AG04450 (cell line): ENCODE data around the gene CCL21. TPM values are rescaled to one million over a fixed set of nuclear protein-coding genes. Genes with fewer than 3 reads are reported as not detected.

Experiments used
- CTCF ChIA-PET: fragments of 300-600, 350-600 bp; formaldehyde crosslinking; extraction: SDS; loops from one replicate; lab custom pipeline; 2022; ENCODE audit warnings: antibody characterized with exemption, inconsistent platforms; lab: Charles Lee
- POLR2A ChIA-PET: fragments of 350-600 bp; formaldehyde crosslinking; extraction: SDS; loops from one replicate; lab custom pipeline; 2021; ENCODE audit warnings: antibody characterized with exemption, inconsistent platforms; lab: Yijun Ruan, JAX
- DNase-seq: peaks from one replicate; pipeline ENCODE4 v3.0.0-alpha.2; 2011; ENCODE audit warnings: low read depth, low spot score
- H3K27ac ChIP-seq: one replicate; pipeline ENCODE4 v1.5.1; 2012; ENCODE audit warnings: low read depth, low read length, control low read depth
- H3K27me3 ChIP-seq: one replicate; pipeline ENCODE4 v1.6.0; 2012; ENCODE audit warnings: low read length; ENCODE audit not compliant: control insufficient read depth, insufficient read depth
- H3K4me3 ChIP-seq: 2 replicates; pipeline ENCODE4 v1.5.1; 2011; ENCODE audit warnings: mild to moderate bottlenecking, low read depth, low read length, control low read depth
- H3K9me3 ChIP-seq: 2 replicates; pipeline ENCODE4 v1.5.1; 2012; ENCODE audit warnings: low read length; ENCODE audit not compliant: control insufficient read depth, insufficient read depth
- polyA plus RNA-seq: library from polyadenylated mRNA; depleted of rRNA; stranded (reverse); fragments of >200 nt; gene quantifications from 2 replicates; pipeline ENCODE4 v1.2.3, GENCODE V29; 2011; rRNA removed
- small RNA-seq: library from RNA; depleted of rRNA; stranded (forward); fragments of <200 nt; gene quantifications from one replicate; pipeline ENCODE3, GENCODE V24; 2012; ENCODE audit warnings: low read depth; ENCODE audit not compliant: insufficient read length
- TF ChIP-seq, protein P1 (sequence below): IDR thresholded peaks from 2 replicates; pipeline ENCODE4 v1.5.1; 2011; ENCODE audit warnings: low read depth, low read length, control low read depth, inconsistent platforms

CCL21 gene
- polyA plus RNA-seq, 1 experiment = not detected

- ChIA-PET POLR2A (interaction anchor here (1.1 kb wide), 1 partner anchor 11 kb away, joined by 3 read pairs; no protein-coding TSS in a partner anchor), CTCF (interaction anchor here (1.4 to 1.9 kb wide), 2 partner anchors 29 to 40 kb away, joined by 4 read pairs; no protein-coding TSS in a partner anchor)
- DNase-seq = no peak
- Histone ChIP-seq H3K27me3 (no peaks in the 10 kb centered on the region), H3K4me3 (no peak within 1 kb of the TSS), H3K27ac (no peak within 1 kb of the TSS), H3K9me3 (no peaks in the 10 kb centered on the region)
- TF ChIP-seq, protein P1, sequence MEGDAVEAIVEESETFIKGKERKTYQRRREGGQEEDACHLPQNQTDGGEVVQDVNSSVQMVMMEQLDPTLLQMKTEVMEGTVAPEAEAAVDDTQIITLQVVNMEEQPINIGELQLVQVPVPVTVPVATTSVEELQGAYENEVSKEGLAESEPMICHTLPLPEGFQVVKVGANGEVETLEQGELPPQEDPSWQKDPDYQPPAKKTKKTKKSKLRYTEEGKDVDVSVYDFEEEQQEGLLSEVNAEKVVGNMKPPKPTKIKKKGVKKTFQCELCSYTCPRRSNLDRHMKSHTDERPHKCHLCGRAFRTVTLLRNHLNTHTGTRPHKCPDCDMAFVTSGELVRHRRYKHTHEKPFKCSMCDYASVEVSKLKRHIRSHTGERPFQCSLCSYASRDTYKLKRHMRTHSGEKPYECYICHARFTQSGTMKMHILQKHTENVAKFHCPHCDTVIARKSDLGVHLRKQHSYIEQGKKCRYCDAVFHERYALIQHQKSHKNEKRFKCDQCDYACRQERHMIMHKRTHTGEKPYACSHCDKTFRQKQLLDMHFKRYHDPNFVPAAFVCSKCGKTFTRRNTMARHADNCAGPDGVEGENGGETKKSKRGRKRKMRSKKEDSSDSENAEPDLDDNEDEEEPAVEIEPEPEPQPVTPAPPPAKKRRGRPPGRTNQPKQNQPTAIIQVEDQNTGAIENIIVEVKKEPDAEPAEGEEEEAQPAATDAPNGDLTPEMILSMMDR = no peak
Observed at GRCh38 chr9:34662526-34663302, 47.2 kb downstream of the CCL21 start, which contains the start of gene CCL27. CCL27 (minus strand) TSS chr9:34662657; CDS start chr9:34662633, 24 bp downstream.

DNA sequence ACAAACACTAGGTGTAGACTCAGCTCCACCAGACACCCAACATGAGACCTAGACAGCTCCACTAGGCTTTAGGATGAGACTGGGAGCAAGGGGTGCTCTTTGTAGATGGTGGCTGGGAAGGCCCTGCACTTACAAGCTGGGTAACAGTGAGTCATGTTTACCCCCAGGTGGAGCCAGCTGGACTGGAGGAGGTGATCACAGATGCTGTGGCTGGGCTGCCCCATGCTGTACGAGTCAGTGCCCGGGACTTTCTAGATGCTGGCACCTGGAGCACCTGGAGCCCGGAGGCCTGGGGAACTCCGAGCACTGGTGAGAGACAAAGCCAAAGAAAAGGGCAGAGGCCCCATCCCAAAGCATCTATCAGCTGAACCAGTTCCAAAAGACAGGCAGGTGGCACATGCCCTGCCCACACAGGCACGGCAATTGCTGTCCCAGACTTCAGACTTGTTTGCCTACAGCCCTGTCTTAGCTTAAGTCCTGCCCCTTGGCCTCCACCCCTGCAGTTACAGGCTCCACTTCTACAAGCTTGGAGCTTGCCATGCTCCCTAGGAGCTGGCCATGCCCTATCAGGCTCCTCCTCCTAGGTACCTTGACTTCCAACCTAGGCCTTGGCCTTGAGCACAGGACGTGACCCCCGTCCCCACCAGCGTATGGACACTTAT, 50.2 kb downstream of the CCL21 start:
- DNase-seq = no peak
- no peak overlapping the region for H3K4me3 ChIP-seq
- ChIA-PET POLR2A (interaction anchor here (1.3 kb wide), 1 partner anchor 13 kb away, joined by 4 read pairs; the partner anchor contains the start of gene GALT), CTCF (interaction anchor here (1.4 kb wide), 1 partner anchor 13 kb away, joined by 5 read pairs; the partner anchor contains the start of gene GALT)
- no peaks in the 10 kb centered on the region for H3K27me3 ChIP-seq
- H3K9me3 ChIP-seq = no peaks in the 10 kb centered on the region
- TF ChIP-seq, protein P1 = no peak
- no peak overlapping the region for H3K27ac ChIP-seq

Small RNA genes within 50 kb of the gene (small RNA-seq; reads per million reads assigned to genes)
- not detected for gene CCL27

Other genes starting within 250 kb of the CCL21 start
- gene ENHO, start 187.1 kb downstream of the CCL21 start, polyA plus RNA-seq = 0.09 TPM in 1 of 2 replicates, not detected in the other
- gene CNTFR, start 120.4 kb downstream of the CCL21 start, polyA plus RNA-seq = not detected in 2 replicates
- 19.4 and 25.4 TPM in 2 replicates for gene RPP25L, start 98.0 kb downstream of the CCL21 start, polyA plus RNA-seq
- gene DCTN3, start 89.6 kb downstream of the CCL21 start, polyA plus RNA-seq = 97.6 and 103 TPM in 2 replicates
- gene ARID3C, start 81.1 kb downstream of the CCL21 start, polyA plus RNA-seq = not detected in 2 replicates
- 38.9 and 56.9 TPM in 2 replicates for gene SIGMAR1, start 72.3 kb downstream of the CCL21 start, polyA plus RNA-seq
- 24.8 and 28.4 TPM in 2 replicates for gene GALT, start 63.5 kb downstream of the CCL21 start, polyA plus RNA-seq
- 14.6 and 19.0 TPM in 2 replicates for gene IL11RA, start 58.0 kb downstream of the CCL21 start, polyA plus RNA-seq
- gene CCL27, start 47.5 kb downstream of the CCL21 start, polyA plus RNA-seq = not detected in 2 replicates
- not detected in 2 replicates for gene CCL19, start 18.9 kb downstream of the CCL21 start, polyA plus RNA-seq
- gene PHF24, start 248.1 kb upstream of the CCL21 start, polyA plus RNA-seq = not detected in 2 replicates